Fibroblast of lung (primary cell): ENCODE measurements around the gene AFF2. TPM values are rescaled to one million over a fixed set of nuclear protein-coding genes. Genes with fewer than 3 reads are reported as not detected.

ENCODE experiments used
- DNase-seq, 2 donors: peaks; one replicate each; pipeline versions ENCODE4 v3.0.0 to v3.0.0-alpha.2; 2010; ENCODE audit warnings: low read depth in 2 of 2
- H2AFZ ChIP-seq: 2 replicates; pipeline ENCODE4 v1.5.1; 2012; ENCODE audit warnings: low read length, control low read depth, inconsistent platforms
- H3K27ac ChIP-seq: 2 replicates; pipeline ENCODE4 v1.5.1; 2011; ENCODE audit warnings: low read length, control low read depth; ENCODE audit not compliant: insufficient read depth
- H3K27me3 ChIP-seq: 2 replicates; pipeline ENCODE4 v1.5.1; 2011; ENCODE audit warnings: mild to moderate bottlenecking, low read length; ENCODE audit not compliant: control insufficient read depth, insufficient read depth
- H3K36me3 ChIP-seq: 2 replicates; pipeline ENCODE4 v1.5.1; 2011; ENCODE audit warnings: low read length; ENCODE audit not compliant: control insufficient read depth, insufficient read depth
- H3K4me1 ChIP-seq: 2 replicates; pipeline ENCODE4 v1.5.1; 2011; ENCODE audit warnings: low read length; ENCODE audit not compliant: control insufficient read depth, insufficient read depth; ENCODE audit errors: extremely low read depth
- H3K4me2 ChIP-seq: 2 replicates; pipeline ENCODE4 v1.5.1; 2011; ENCODE audit warnings: low read length, control low read depth; ENCODE audit not compliant: insufficient read depth; ENCODE audit errors: extremely low read depth
- H3K4me3 ChIP-seq, 4 experiments: fragments of 200-600 bp in 1 of 4; sonication (generic) in 1 of 4; replicated peaks in 1 of 4; 2 replicates each; pipeline ENCODE4 v1.5.1; 2011 to 2016; ENCODE audit warnings: low read length in 4 of 4, low read depth in 3 of 4, mild to moderate bottlenecking in 3 of 4, control low read depth in 2 of 4, inconsistent platforms in 1 of 4, mixed read lengths in 1 of 4; ENCODE audit not compliant: insufficient read depth in 1 of 4; ENCODE audit errors: control extremely low read depth in 1 of 4
- H3K79me2 ChIP-seq: 2 replicates; pipeline ENCODE4 v1.5.1; 2012; ENCODE audit warnings: mild to moderate bottlenecking, low read length, inconsistent platforms; ENCODE audit not compliant: control insufficient read depth, insufficient read depth
- H3K9ac ChIP-seq: 2 replicates; pipeline ENCODE4 v1.5.1; 2011; ENCODE audit warnings: mild to moderate bottlenecking, low read length, control low read depth; ENCODE audit not compliant: insufficient read depth
- H3K9me3 ChIP-seq: 2 replicates; pipeline ENCODE4 v1.5.1; 2012; ENCODE audit warnings: low read depth, low read length; ENCODE audit not compliant: control insufficient read depth, insufficient read depth
- H4K20me1 ChIP-seq: 2 replicates; pipeline ENCODE4 v1.5.1; 2011; ENCODE audit warnings: low read length; ENCODE audit not compliant: control insufficient read depth, insufficient read depth; ENCODE audit errors: extremely low read depth
- CTCF ChIP-seq, 2 donors: IDR thresholded peaks in 1 of 2; conservative IDR thresholded peaks in 1 of 2; 1 replicate in 1 of 2; 2 replicates in 1 of 2; pipeline ENCODE4 v1.5.1; 2011 to 2012; ENCODE audit warnings: low read length in 2 of 2, control low read depth in 1 of 2, inconsistent platforms in 1 of 2, low read depth in 1 of 2, mild to moderate bottlenecking in 1 of 2
- EZH2 ChIP-seq: IDR thresholded peaks from 2 replicates; pipeline ENCODE4 v1.5.1; 2012; ENCODE audit warnings: low read length, control low read depth, mild to moderate bottlenecking; ENCODE audit errors: missing control alignments
- polyA plus RNA-seq, 2 donors: library from polyadenylated mRNA; depleted of rRNA in 1 of 2; stranded (reverse) in 1 of 2; unstranded in 1 of 2; fragments of >200 nt; gene quantifications; 2 replicates each; pipeline ENCODE4 v1.2.1, GENCODE V29; 2011 to 2012; ENCODE audit warnings: missing spikeins in 1 of 2
- total RNA-seq: library from RNA; depleted of rRNA; stranded (reverse); fragments of >200 nt; gene quantifications from 2 replicates; pipeline ENCODE4 v1.2.1, GENCODE V29; 2014

Gene AFF2
- total and polyA plus RNA-seq, 2 donors (not counting 1 experiment from before 2014, with no cell fraction given) = under 0.01 to 0.05 TPM

GRCh38 chrX:149010853-149011224 lies 510.4 kb downstream of the AFF2 start:
- H3K9me3 ChIP-seq = no peaks in the 10 kb centered on the region
- TF ChIP-seq CTCF (conservative IDR thresholded peaks at IDR 0.05 in 1 of 2, IDR thresholded peaks at IDR 0.05 in 1 of 2; ENCODE audit: low read depth in 1 of 2, low read length in 2 of 2) (no peak), EZH2 (no peak)
- H3K79me2 ChIP-seq = no peaks in the 10 kb centered on the region
- no peaks in the 10 kb centered on the region for H3K4me1 ChIP-seq
- no peaks in the 10 kb centered on the region for H3K27me3 ChIP-seq
- H3K36me3 ChIP-seq = no peaks in the 10 kb centered on the region
- H3K9ac ChIP-seq = no peak overlapping the region
- no peak overlapping the region for H3K4me2 ChIP-seq
- H3K4me3 ChIP-seq = no peak overlapping the region
- no peak overlapping the region for H3K27ac ChIP-seq
- H2AFZ ChIP-seq = no peak overlapping the region
- no peaks in the 10 kb centered on the region for H4K20me1 ChIP-seq
- DNase-seq = no peak

GRCh38 chrX:149013081-149013480 lies 512.7 kb downstream of the AFF2 start:
- H2AFZ ChIP-seq = no peak overlapping the region
- no peak for TF ChIP-seq EZH2
- no peak for TF ChIP-seq CTCF (conservative IDR thresholded peaks at IDR 0.05 in 1 of 2, IDR thresholded peaks at IDR 0.05 in 1 of 2; ENCODE audit: low read depth in 1 of 2, low read length in 2 of 2)
- DNase-seq = no peak
- H3K9me3 ChIP-seq = no peaks in the 10 kb centered on the region
- no peak overlapping the region for H3K4me2 ChIP-seq
- no peak overlapping the region for H3K9ac ChIP-seq
- no peaks in the 10 kb centered on the region for H4K20me1 ChIP-seq
- H3K27ac ChIP-seq = no peak overlapping the region
- no peaks in the 10 kb centered on the region for H3K36me3 ChIP-seq
- H3K4me1 ChIP-seq = no peaks in the 10 kb centered on the region
- H3K27me3 ChIP-seq = no peaks in the 10 kb centered on the region
- no peak overlapping the region for H3K4me3 ChIP-seq
- no peaks in the 10 kb centered on the region for H3K79me2 ChIP-seq

GRCh38 chrX:149021159-149021558 lies 520.7 kb downstream of the AFF2 start:
- no peaks in the 10 kb centered on the region for H3K4me1 ChIP-seq
- no peaks in the 10 kb centered on the region for H3K9me3 ChIP-seq
- no peaks in the 10 kb centered on the region for H3K79me2 ChIP-seq
- H3K36me3 ChIP-seq = no peaks in the 10 kb centered on the region
- no peak overlapping the region for H3K27ac ChIP-seq
- peak in 1 of 2 donors; percentile 40 for DNase-seq
- H2AFZ ChIP-seq = no peak overlapping the region
- H3K4me2 ChIP-seq = no peak overlapping the region
- TF ChIP-seq EZH2 (no peak), CTCF (conservative IDR thresholded peaks at IDR 0.05 in 1 of 2, IDR thresholded peaks at IDR 0.05 in 1 of 2; ENCODE audit: low read depth in 1 of 2, low read length in 2 of 2) (no peak)
- no peak overlapping the region for H3K9ac ChIP-seq
- no peak overlapping the region for H3K4me3 ChIP-seq
- H4K20me1 ChIP-seq = no peaks in the 10 kb centered on the region
- H3K27me3 ChIP-seq = no peaks in the 10 kb centered on the region
